WTC11 (cell line): Measurements from ENCODE around the gene HAUS8. TPM values are rescaled to one million over a fixed set of nuclear protein-coding genes. Genes with fewer than 3 reads are reported as not detected.

Source experiments
- ATAC-seq: fragments of 200-7000 bp; cut with Tn5 transposase; 2 replicates; pipeline ENCODE4 v1.10.0; 2021; ENCODE audit warnings: mild to moderate bottlenecking, moderate library complexity
- CTCF ChIA-PET: fragments of 300-600 bp; sonication (Branson Sonifier 250); formaldehyde crosslinking; loops from one replicate; lab custom pipeline; 2021; ENCODE audit warnings: antibody characterized with exemption; lab: Charles Lee
- POLR2A ChIA-PET: fragments of 350-600 bp; sonication (Branson Sonifier 250); formaldehyde crosslinking; loops from one replicate; lab custom pipeline; 2021; ENCODE audit warnings: antibody characterized with exemption; lab: Charles Lee
- DNase-seq: peaks from one replicate; pipeline ENCODE4 v3.0.0; 2021; ENCODE audit warnings: low spot score
- H3K27ac Mint-ChIP-seq: 2 replicates; pipeline ENCODE4 v1.8.0; 2021; ENCODE audit warnings: mixed read lengths
- H3K27me3 Mint-ChIP-seq: 2 replicates; pipeline ENCODE4 v1.8.0; 2021; ENCODE audit warnings: low read depth, mild to moderate bottlenecking, moderate library complexity, mixed read lengths
- H3K36me3 Mint-ChIP-seq: 2 replicates; pipeline ENCODE4 v1.8.0; 2021; ENCODE audit warnings: mixed read lengths
- H3K4me1 Mint-ChIP-seq: 2 replicates; pipeline ENCODE4 v1.8.0; 2022; ENCODE audit warnings: mixed read lengths
- H3K4me3 Mint-ChIP-seq: 2 replicates; pipeline ENCODE4 v1.8.0; 2021; ENCODE audit warnings: mild to moderate bottlenecking, moderate library complexity, mixed read lengths
- H3K9me3 Mint-ChIP-seq: 2 replicates; pipeline ENCODE4 v1.8.0; 2021; ENCODE audit warnings: mixed read lengths
- ATF2 ChIP-seq: sonication (generic); formaldehyde crosslinking; IDR thresholded peaks from 2 replicates; pipeline ENCODE4 v1.8.1; 2022; ENCODE audit warnings: low read depth, missing genetic modification reagents, borderline replicate concordance
- CREM ChIP-seq: sonication (generic); formaldehyde crosslinking; IDR thresholded peaks from 2 replicates; pipeline ENCODE4 v1.8.1; 2022; ENCODE audit warnings: mild to moderate bottlenecking, missing genetic modification reagents, moderate library complexity
- E2F4 ChIP-seq: sonication (generic); formaldehyde crosslinking; IDR thresholded peaks from 2 replicates; pipeline ENCODE4 v1.8.1; 2022; ENCODE audit warnings: low read depth, mild to moderate bottlenecking, moderate library complexity, missing genetic modification reagents, borderline replicate concordance
- E2F5 ChIP-seq: sonication (generic); formaldehyde crosslinking; IDR thresholded peaks from 2 replicates; pipeline ENCODE4 v1.8.1; 2022; ENCODE audit warnings: mild to moderate bottlenecking, moderate library complexity, missing genetic modification reagents
- ESRRA ChIP-seq: sonication (generic); formaldehyde crosslinking; IDR thresholded peaks from 2 replicates; pipeline ENCODE4 v1.8.1; 2022; ENCODE audit warnings: mild to moderate bottlenecking, missing genetic modification reagents, borderline replicate concordance
- GABPB1 ChIP-seq: sonication (generic); formaldehyde crosslinking; IDR thresholded peaks from 2 replicates; pipeline ENCODE4 v1.8.1; 2023; ENCODE audit warnings: mild to moderate bottlenecking, missing genetic modification reagents
- IRF1 ChIP-seq: sonication (generic); formaldehyde crosslinking; IDR thresholded peaks from 2 replicates; pipeline ENCODE4 v1.8.0; 2023; ENCODE audit warnings: missing genetic modification reagents
- IRF2 ChIP-seq: sonication (generic); formaldehyde crosslinking; IDR thresholded peaks from 2 replicates; pipeline ENCODE4 v1.8.0; 2022; ENCODE audit warnings: low read depth, missing genetic modification reagents, borderline replicate concordance
- MAX ChIP-seq: sonication (generic); formaldehyde crosslinking; IDR thresholded peaks from 2 replicates; pipeline ENCODE4 v1.8.0; 2022; ENCODE audit warnings: mild to moderate bottlenecking, missing genetic modification reagents
- PREB ChIP-seq: sonication (generic); formaldehyde crosslinking; IDR thresholded peaks from 2 replicates; pipeline ENCODE4 v1.8.1; 2022; ENCODE audit warnings: mild to moderate bottlenecking, missing genetic modification reagents, moderate library complexity, borderline replicate concordance
- PRRX2 ChIP-seq: fragments of 250-450 bp; sonication (Bioruptor Pico); IDR thresholded peaks from 2 replicates; pipeline ENCODE4 v1.8.0; 2021; ENCODE audit warnings: mild to moderate bottlenecking
- ZBTB43 ChIP-seq: sonication (generic); formaldehyde crosslinking; IDR thresholded peaks from 2 replicates; pipeline ENCODE4 v1.8.1; 2023; ENCODE audit warnings: mild to moderate bottlenecking, missing genetic modification reagents
- ZNF317 ChIP-seq: sonication (generic); formaldehyde crosslinking; IDR thresholded peaks from 2 replicates; pipeline ENCODE4 v1.8.1; 2023; ENCODE audit warnings: low read depth, mild to moderate bottlenecking, moderate library complexity, missing genetic modification reagents, borderline replicate concordance
- ZNF512 ChIP-seq: sonication (generic); formaldehyde crosslinking; IDR thresholded peaks from 2 replicates; pipeline ENCODE4 v1.8.1; 2022; ENCODE audit warnings: missing genetic modification reagents, borderline replicate concordance
- ZNF532 ChIP-seq: fragments of 250-450 bp; sonication (Bioruptor Pico); IDR thresholded peaks from 2 replicates; pipeline ENCODE4 v1.9.0; 2021; ENCODE audit warnings: mild to moderate bottlenecking, borderline replicate concordance
- ZNF671 ChIP-seq: fragments of 250-450 bp; sonication (Bioruptor Pico); IDR thresholded peaks from 2 replicates; pipeline ENCODE4 v1.8.0; 2021; ENCODE audit warnings: mild to moderate bottlenecking
- total RNA-seq: library from RNA; stranded (reverse); gene quantifications from 3 replicates; pipeline ENCODE4 v1.2.3, GENCODE V29; 2021

Gene HAUS8
- total RNA-seq, 1 experiment from 2014 or later, result 29.7 TPM

GRCh38 chr19:17077447-17078028, 2.3 kb upstream of the HAUS8 start:
- TF ChIP-seq ESRRA (no peak), ZNF317 (no peak), IRF1 (CRISPR knock-in tag) (no peak), CREM (CRISPR knock-in tag) (no peak)
- TF ChIP-seq, all 79 proteins: peak for 0
- H3K4me1 Mint-ChIP-seq, result peaks cover 59% of the 10 kb centered on the region
- ATAC-seq (no peak), DNase-seq (no peak)
- H3K27ac Mint-ChIP-seq, result peak overlapping the region; percentile 2; the same call in 1 of the 2 replicates
- ChIA-PET POLR2A (no interaction called here), CTCF (no interaction called here)
- no peaks in the 10 kb centered on the region for H3K9me3 Mint-ChIP-seq
- H3K36me3 Mint-ChIP-seq, result peaks cover 7% of the 10 kb centered on the region
- H3K4me3 Mint-ChIP-seq, result peak overlapping the region; percentile 98
- peaks cover 2% of the 10 kb centered on the region; the same call in 1 of the 2 replicates for H3K27me3 Mint-ChIP-seq

- POLR2A ChIA-PET, result interaction anchor here (0.6 to 1.0 kb wide), 4 partner anchors 18 to 159 kb away, joined by 3 to 6 read pairs (median 3); partner anchors contain the start of genes OCEL1 and USE1
- H3K4me3 Mint-ChIP-seq, result peak overlapping the region; percentile 98
- H3K27ac Mint-ChIP-seq, result no peak overlapping the region
- peaks cover 52% of the 10 kb centered on the region for H3K4me1 Mint-ChIP-seq
- ATAC-seq, result no peak
- H3K9me3 Mint-ChIP-seq, result no peaks in the 10 kb centered on the region
- CTCF ChIA-PET, result interaction anchor here (0.6 to 1.2 kb wide), 4 partner anchors 8 to 778 kb away, joined by 3 to 5 read pairs (median 4); no protein-coding TSS in a partner anchor
- TF ChIP-seq IRF2 (CRISPR knock-in tag), result no peak
- no peak for TF ChIP-seq PRRX2 (CRISPR knock-in tag)
- TF ChIP-seq PREB, result no peak
- no peak for TF ChIP-seq GABPB1 (CRISPR knock-in tag)
- no peak for TF ChIP-seq ATF2
- TF ChIP-seq ZNF317, result no peak
- TF ChIP-seq E2F5 (CRISPR knock-in tag), result no peak
- no peak for TF ChIP-seq ZNF512 (CRISPR knock-in tag)
- no peak for TF ChIP-seq ZNF532 (CRISPR knock-in tag)
- no peak for TF ChIP-seq ZNF671 (CRISPR knock-in tag)
- TF ChIP-seq ZBTB43 (CRISPR knock-in tag), result no peak
- TF ChIP-seq MAX, result no peak
- no peak for TF ChIP-seq E2F4
- TF ChIP-seq, all 79 proteins: peak for 0
- Mint-ChIP-seq H3K27me3 (peaks cover 2% of the 10 kb centered on the region; the same call in 1 of the 2 replicates), H3K36me3 (peaks cover 9% of the 10 kb centered on the region)
- DNase-seq, result no peak
Measured at GRCh38 chr19:17076543-17076991, 1.3 kb upstream of the HAUS8 start.
